GM12878 (cell line): ENCODE data around the gene FABP6. TPM values are rescaled to one million over a fixed set of nuclear protein-coding genes. Genes with fewer than 3 reads are reported as not detected.

Experiments used
- ATAC-seq: fragments of 200-7000 bp; cut with Tn5 transposase; 3 replicates; pipeline ENCODE4 v1.9.1; 2020; ENCODE audit warnings: mild to moderate bottlenecking, moderate library complexity
- BruUV-seq: library from RNA; stranded (reverse); fragments of 400-500 nt; replicated peaks from 2 replicates; lab custom pipeline; 2021; lab: Mats Ljungman, UMichigan
- CTCF ChIA-PET: fragments of 300-600 bp; sonication (Branson Sonifier 250); formaldehyde crosslinking; extraction: SDS; loops from one replicate; lab custom pipeline; 2021; ENCODE audit warnings: inconsistent platforms; lab: Yijun Ruan, JAX
- POLR2A ChIA-PET: fragments of 350-600 bp; formaldehyde crosslinking; extraction: SDS; loops from one replicate; lab custom pipeline; 2021; ENCODE audit warnings: inconsistent platforms; lab: Charles Lee
- RAD21 ChIA-PET: fragments of 300-600 bp; sonication (Branson Sonifier 250); formaldehyde crosslinking; loops from one replicate; lab custom pipeline; 2023; ENCODE audit warnings: antibody characterized with exemption; ENCODE audit not compliant: unreplicated experiment; lab: Charles Lee
- SMC1A ChIA-PET: fragments of 300-600 bp; sonication (Branson Sonifier 250); formaldehyde crosslinking; loops from one replicate; lab custom pipeline; 2023; ENCODE audit not compliant: unreplicated experiment, uncharacterized antibody; lab: Charles Lee
- DNase-seq: peaks from one replicate; pipeline ENCODE4 v3.0.0-alpha.2; 2011; ENCODE audit warnings: low read depth, low spot score
- FAIRE-seq: peaks from 3 replicates; lab custom pipeline; 2011; peaks lifted over from hg19 to GRCh38; lab: Jason Lieb, UNC
- H2AFZ ChIP-seq: 2 replicates; pipeline ENCODE4 v1.6.0; 2011; ENCODE audit warnings: low read depth, low read length, control low read depth; ENCODE audit not compliant: control insufficient read depth
- H3K27ac ChIP-seq: 2 replicates; pipeline ENCODE4 v1.5.1; 2011; ENCODE audit warnings: control low read depth; ENCODE audit not compliant: control insufficient read depth, insufficient read depth
- H3K27me3 ChIP-seq, 2 experiments: replicated peaks in 1 of 2; 2 replicates each; pipeline versions ENCODE4 v1.6.0 to v1.6.1; 2011; ENCODE audit warnings: low read length in 1 of 2; ENCODE audit not compliant: control insufficient read depth in 2 of 2, insufficient read depth in 2 of 2
- H3K36me3 ChIP-seq, 2 experiments: 2 replicates each; pipeline ENCODE4 v1.5.1; 2011; ENCODE audit warnings: low read length in 1 of 2; ENCODE audit not compliant: control insufficient read depth in 2 of 2, insufficient read depth in 2 of 2
- H3K4me1 ChIP-seq: 2 replicates; pipeline ENCODE4 v1.6.1; 2011; ENCODE audit warnings: mild to moderate bottlenecking, low read length, moderate library complexity, mixed read lengths; ENCODE audit not compliant: control insufficient read depth, insufficient read depth
- H3K4me2 ChIP-seq: 2 replicates; pipeline ENCODE4 v1.6.0; 2011; ENCODE audit warnings: control low read depth; ENCODE audit not compliant: control insufficient read depth, insufficient read depth
- H3K4me3 ChIP-seq: fragments of 200-600 bp; sonication (generic); 2 replicates; pipeline ENCODE4 v1.5.1; 2016
- H3K79me2 ChIP-seq: 2 replicates; pipeline ENCODE4 v1.6.0; 2011; ENCODE audit warnings: low read length; ENCODE audit not compliant: control insufficient read depth, insufficient read depth
- H3K9ac ChIP-seq: 2 replicates; pipeline ENCODE4 v1.8.0; 2011; ENCODE audit warnings: low read length, control low read depth, mixed read lengths; ENCODE audit not compliant: control insufficient read depth, insufficient read depth
- H3K9me3 ChIP-seq: replicated peaks from 3 replicates; pipeline ENCODE4 v1.5.1; 2011; ENCODE audit warnings: mild to moderate bottlenecking, low read length; ENCODE audit not compliant: control insufficient read depth, insufficient read depth
- H4K20me1 ChIP-seq: 2 replicates; pipeline ENCODE4 v1.6.0; 2011; ENCODE audit not compliant: control insufficient read depth, insufficient read depth
- ESRRA ChIP-seq: IDR thresholded peaks from 2 replicates; pipeline ENCODE4 v1.6.1; 2012; ENCODE audit warnings: mild to moderate bottlenecking, low read length, improper control_type of control experiment
- MEF2B ChIP-seq: fragments of 450-650 bp; IDR thresholded peaks from 2 replicates; pipeline ENCODE4 v1.6.1; 2018; ENCODE audit warnings: mild to moderate bottlenecking, moderate library complexity; ENCODE audit not compliant: partially characterized antibody, poor library complexity, severe bottlenecking
- MTA3 ChIP-seq: IDR thresholded peaks from 2 replicates; pipeline ENCODE4 v1.6.1; 2012; ENCODE audit warnings: low read length, inconsistent platforms, borderline replicate concordance
- MYB ChIP-seq: fragments of 150-350 bp; IDR thresholded peaks from 2 replicates; pipeline ENCODE4 v1.6.1; 2014; ENCODE audit warnings: mild to moderate bottlenecking, low read depth, low read length, borderline replicate concordance
- POLR2AphosphoS2 ChIP-seq: IDR thresholded peaks from 2 replicates; pipeline ENCODE4 v1.6.1; 2011; ENCODE audit warnings: low read depth, mild to moderate bottlenecking, low read length, improper control_type of control experiment, moderate library complexity
- YY1 ChIP-seq: IDR thresholded peaks from 2 replicates; pipeline ENCODE4 v1.6.1; 2011; ENCODE audit warnings: low read depth, mild to moderate bottlenecking, low read length
- WGBS: methylation state at CpG from one replicate; pipeline ENCODE4 v1.1.6; 2016; ENCODE audit warnings: low lambda C conversion rate; ENCODE audit not compliant: insufficient replicate concordance, insufficient coverage; ENCODE audit errors: missing lambda C conversion rate; 5-methylcytosine and 5-hydroxymethylcytosine counted together
- in situ Hi-C: fragments of 300-500 bp; cut with MboI; formaldehyde crosslinking; loops from 9 replicates; pipeline ENCODE4 v1.14.3; 2018; ENCODE audit warnings: mixed read lengths
- intact Hi-C: fragments of 100-400 bp; cut with micrococcal nuclease; formaldehyde crosslinking; loops from one replicate; pipeline ENCODE4 v1.14.2; 2022; ENCODE audit not compliant: unreplicated experiment
- polyA plus RNA-seq, 11 experiments: library from polyadenylated mRNA; depleted of rRNA in 4 of 11; unstranded in 6 of 11; stranded (reverse) in 5 of 11; fragments of >200 nt; fragmentation: Nextera tagmentation in 4 of 11; fragmentation: Illumina TruSeq in 1 of 11; extraction: Ambion mirVana in 4 of 11; extraction: Trizol in 1 of 11; gene quantifications; 1 replicate in 1 of 11; 2 replicates in 10 of 11; pipeline versions ENCODE4 v1.2.1 to v1.2.3, GENCODE V29; 2011 to 2016; ENCODE audit warnings: inconsistent platforms in 2 of 11, missing spikeins in 2 of 11, low read depth in 1 of 11
- total RNA-seq, 4 experiments: library from RNA; depleted of rRNA in 3 of 4; stranded (reverse); fragments of >200 nt in 3 of 4; fragmentation: Illumina TruSeq in 1 of 4; extraction: Trizol in 1 of 4; gene quantifications; 2 replicates each; pipeline versions ENCODE4 v1.2.1 to v1.2.3, GENCODE V29; 2013 to 2021
- TF ChIP-seq, protein P1 (sequence below): fragments of 450-650 bp; conservative IDR thresholded peaks from 2 replicates; pipeline ENCODE4 v1.6.1; 2017; ENCODE audit warnings: mild to moderate bottlenecking, moderate library complexity

The FABP6 gene
- total and polyA plus RNA-seq, 10 of the 15 experiments (the other 5 are each of a cell fraction or from before 2014, with no cell fraction given), result 0.66 to 8.1 (median 2.4) TPM

DNA sequence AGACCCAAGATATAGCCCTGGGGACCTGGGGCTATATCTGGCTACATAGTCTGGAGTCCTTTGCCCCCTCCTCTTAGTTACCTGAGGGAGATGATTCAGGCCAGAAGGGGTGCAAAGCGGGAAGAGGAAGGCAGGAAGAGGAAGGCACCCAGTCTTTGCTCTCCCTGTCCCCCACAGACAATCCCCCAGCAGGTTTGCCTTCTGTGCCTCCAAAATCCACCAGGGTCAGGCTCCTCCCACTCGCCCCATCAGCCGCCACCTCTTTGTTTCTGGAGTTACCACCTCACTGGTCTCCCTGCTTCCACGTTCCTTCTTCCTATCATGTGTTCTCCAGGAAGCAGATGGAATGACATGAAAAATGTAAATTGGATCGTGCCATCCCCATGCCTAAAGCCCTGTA, 31.2 kb upstream of the FABP6 start:
- Histone ChIP-seq H3K27me3 (no peaks in the 10 kb centered on the region), H2AFZ (peak overlapping the region; percentile 29), H3K4me2 (peak overlapping the region; percentile 25; the same call in 1 of the 2 replicates), H4K20me1 (no peaks in the 10 kb centered on the region), H3K9ac (no peak overlapping the region), H3K4me1 (peaks cover 8% of the 10 kb centered on the region; the same call in 1 of the 2 replicates), H3K4me3 (no peak overlapping the region), H3K36me3 (no peaks in the 10 kb centered on the region), H3K9me3 (no peaks in the 10 kb centered on the region), H3K79me2 (no peaks in the 10 kb centered on the region), H3K27ac (no peak overlapping the region)
- FAIRE-seq (no peak), ATAC-seq (no peak), DNase-seq (no peak)
- in situ Hi-C loops (loop anchor here (5.0 kb wide), 1 partner anchor 149 kb away; no protein-coding TSS in a partner anchor), intact Hi-C loops (loop anchor here (2.0 to 5.0 kb wide), 3 partner anchors 117 to 193 kb away; no protein-coding TSS in a partner anchor)
- ChIA-PET RAD21 (interaction anchor here (0.6 to 9.4 kb wide), 6 partner anchors 44 to 176 kb away, joined by 3 to 66 read pairs (median 4); no protein-coding TSS in a partner anchor), POLR2A (no interaction called here), SMC1A (interaction anchor here (0.6 to 8.6 kb wide), 7 partner anchors 17 to 191 kb away, joined by 3 to 67 read pairs (median 9); no protein-coding TSS in a partner anchor)
- BruUV-seq, result no TSS peak
- WGBS, result 18% methylated on average over 5 of the region's 5 CpGs
- no peak for TF ChIP-seq POLR2AphosphoS2
- no peak for TF ChIP-seq YY1
- no peak for TF ChIP-seq ESRRA
- TF ChIP-seq, all 136 proteins: peak for 0
- CTCF ChIA-PET, result interaction anchor here (0.6 to 10.1 kb wide), 9 partner anchors 13 to 193 kb away, joined by 4 to 133 read pairs (median 5); no protein-coding TSS in a partner anchor

DNA sequence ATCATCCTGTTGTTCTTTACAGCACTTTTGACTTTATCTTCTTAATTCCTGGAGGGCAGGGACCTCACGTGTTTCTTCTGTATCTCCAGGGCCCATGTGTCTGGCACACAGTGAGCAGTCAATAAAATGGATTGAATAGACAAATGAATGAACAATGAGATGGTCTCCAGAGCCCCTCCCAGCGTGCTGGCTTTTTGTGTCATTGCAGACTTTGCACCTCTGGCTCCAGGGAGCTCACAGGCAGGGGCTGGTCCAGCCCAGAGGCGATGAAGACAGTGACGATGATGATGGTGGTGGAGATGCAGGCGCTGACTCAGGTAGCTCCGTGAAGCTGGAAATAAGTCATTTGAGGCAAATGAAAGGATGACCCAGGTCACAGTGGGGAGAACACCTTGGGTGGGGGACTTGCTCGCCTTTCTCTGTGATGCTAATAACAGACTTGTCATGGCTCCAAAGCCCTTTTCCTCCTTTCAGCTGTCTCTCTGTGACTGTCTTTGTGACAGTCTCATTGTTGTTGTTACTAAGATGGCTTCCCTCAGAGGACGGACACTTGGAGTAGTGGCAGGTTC, 30.4 kb upstream of the FABP6 start:
- Histone ChIP-seq H3K4me3 (no peak overlapping the region), H3K79me2 (no peaks in the 10 kb centered on the region)
- BruUV-seq, result no TSS peak
- no peak for TF ChIP-seq MYB
- TF ChIP-seq MTA3, result no peak
- TF ChIP-seq MEF2B, result peak; percentile 19
- TF ChIP-seq, protein P1, sequence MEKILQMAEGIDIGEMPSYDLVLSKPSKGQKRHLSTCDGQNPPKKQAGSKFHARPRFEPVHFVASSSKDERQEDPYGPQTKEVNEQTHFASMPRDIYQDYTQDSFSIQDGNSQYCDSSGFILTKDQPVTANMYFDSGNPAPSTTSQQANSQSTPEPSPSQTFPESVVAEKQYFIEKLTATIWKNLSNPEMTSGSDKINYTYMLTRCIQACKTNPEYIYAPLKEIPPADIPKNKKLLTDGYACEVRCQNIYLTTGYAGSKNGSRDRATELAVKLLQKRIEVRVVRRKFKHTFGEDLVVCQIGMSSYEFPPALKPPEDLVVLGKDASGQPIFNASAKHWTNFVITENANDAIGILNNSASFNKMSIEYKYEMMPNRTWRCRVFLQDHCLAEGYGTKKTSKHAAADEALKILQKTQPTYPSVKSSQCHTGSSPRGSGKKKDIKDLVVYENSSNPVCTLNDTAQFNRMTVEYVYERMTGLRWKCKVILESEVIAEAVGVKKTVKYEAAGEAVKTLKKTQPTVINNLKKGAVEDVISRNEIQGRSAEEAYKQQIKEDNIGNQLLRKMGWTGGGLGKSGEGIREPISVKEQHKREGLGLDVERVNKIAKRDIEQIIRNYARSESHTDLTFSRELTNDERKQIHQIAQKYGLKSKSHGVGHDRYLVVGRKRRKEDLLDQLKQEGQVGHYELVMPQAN, result 0 out of 2 replicates have a peak, but pooled peaks have one; percentile 40
- TF ChIP-seq, all 136 proteins: peak for 2
- RAD21 ChIA-PET, result interaction anchor here (0.5 to 9.4 kb wide), 6 partner anchors 33 to 191 kb away, joined by 3 to 66 read pairs (median 4); partner anchors contain the start of gene TTC1
- FAIRE-seq, result no peak
- DNase-seq, result no peak
- CTCF ChIA-PET, result interaction anchor here (0.7 to 10.1 kb wide), 16 partner anchors 9 to 196 kb away, joined by 3 to 133 read pairs (median 4); no protein-coding TSS in a partner anchor
- Histone ChIP-seq H3K4me2 (peak overlapping the region; percentile 95), H4K20me1 (no peaks in the 10 kb centered on the region), H3K27me3 (no peaks in the 10 kb centered on the region), H3K9ac (no peak overlapping the region), H3K27ac (no peak overlapping the region), H3K36me3 (no peaks in the 10 kb centered on the region), H3K9me3 (no peaks in the 10 kb centered on the region), H2AFZ (peak overlapping the region; percentile 96), H3K4me1 (peaks cover 8% of the 10 kb centered on the region; the same call in 1 of the 2 replicates)
- SMC1A ChIA-PET, result interaction anchor here (0.7 to 8.6 kb wide), 7 partner anchors 18 to 195 kb away, joined by 3 to 67 read pairs (median 4); no protein-coding TSS in a partner anchor
- 37% methylated on average over 8 of the region's 8 CpGs for whole genome bisulfite sequencing
- in situ Hi-C loops, result loop anchor here (5.0 kb wide), 1 partner anchor 148 kb away; no protein-coding TSS in a partner anchor
- intact Hi-C loops, result loop anchor here (1.0 to 5.0 kb wide), 4 partner anchors 118 to 192 kb away; no protein-coding TSS in a partner anchor
- no peak for ATAC-seq
- POLR2A ChIA-PET, result no interaction called here
